ENCODE data around the gene GDI1.

DNA sequence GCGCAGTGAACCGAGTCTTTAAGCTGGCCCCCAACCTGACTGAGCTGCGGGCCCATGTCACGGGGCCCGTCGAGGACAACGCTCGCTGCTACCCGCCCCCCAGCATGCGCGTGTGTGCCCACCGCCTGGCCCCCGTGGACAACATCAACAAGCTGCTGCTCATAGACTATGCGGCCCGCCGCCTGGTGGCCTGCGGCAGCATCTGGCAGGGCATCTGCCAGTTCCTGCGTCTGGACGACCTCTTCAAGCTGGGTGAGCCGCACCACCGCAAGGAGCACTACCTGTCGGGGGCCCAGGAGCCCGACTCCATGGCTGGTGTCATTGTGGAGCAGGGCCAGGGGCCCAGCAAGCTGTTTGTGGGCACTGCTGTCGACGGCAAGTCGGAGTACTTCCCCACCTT, 23.4 kb downstream of the GDI1 start:
- TF ChIP-seq, protein P1, sequence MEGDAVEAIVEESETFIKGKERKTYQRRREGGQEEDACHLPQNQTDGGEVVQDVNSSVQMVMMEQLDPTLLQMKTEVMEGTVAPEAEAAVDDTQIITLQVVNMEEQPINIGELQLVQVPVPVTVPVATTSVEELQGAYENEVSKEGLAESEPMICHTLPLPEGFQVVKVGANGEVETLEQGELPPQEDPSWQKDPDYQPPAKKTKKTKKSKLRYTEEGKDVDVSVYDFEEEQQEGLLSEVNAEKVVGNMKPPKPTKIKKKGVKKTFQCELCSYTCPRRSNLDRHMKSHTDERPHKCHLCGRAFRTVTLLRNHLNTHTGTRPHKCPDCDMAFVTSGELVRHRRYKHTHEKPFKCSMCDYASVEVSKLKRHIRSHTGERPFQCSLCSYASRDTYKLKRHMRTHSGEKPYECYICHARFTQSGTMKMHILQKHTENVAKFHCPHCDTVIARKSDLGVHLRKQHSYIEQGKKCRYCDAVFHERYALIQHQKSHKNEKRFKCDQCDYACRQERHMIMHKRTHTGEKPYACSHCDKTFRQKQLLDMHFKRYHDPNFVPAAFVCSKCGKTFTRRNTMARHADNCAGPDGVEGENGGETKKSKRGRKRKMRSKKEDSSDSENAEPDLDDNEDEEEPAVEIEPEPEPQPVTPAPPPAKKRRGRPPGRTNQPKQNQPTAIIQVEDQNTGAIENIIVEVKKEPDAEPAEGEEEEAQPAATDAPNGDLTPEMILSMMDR (IDR thresholded peaks at IDR 0.05): no peak
- TF ChIP-seq EZH2 (IDR thresholded peaks at IDR 0.05; ENCODE audit: borderline replicate concordance, insufficient read depth, low read depth, low read length, poor library complexity, severe bottlenecking): no peak

Measured in B cell (primary cell).